ENCODE measurements around the gene GALNT17.

GALNT17 gene

GRCh38 chr7:71509381-71509780, 377.4 kb downstream of the GALNT17 start:
- Histone ChIP-seq H3K4me3 (ENCODE audit: low read length) (no peak overlapping the region), H4K20me1 (ENCODE audit: insufficient read depth, low read length) (no peaks in the 10 kb centered on the region), H3K27ac (ENCODE audit: low read length) (no peak overlapping the region), H3K36me3 (replicated peaks; ENCODE audit: insufficient read depth, low read length) (no peaks in the 10 kb centered on the region), H3K4me1 (ENCODE audit: low read length) (no peaks in the 10 kb centered on the region), H2AFZ (ENCODE audit: low read length) (no peak overlapping the region), H3K27me3 (replicated peaks; ENCODE audit: insufficient read depth, low read length) (no peaks in the 10 kb centered on the region), H3K79me2 (ENCODE audit: low read length) (no peaks in the 10 kb centered on the region), H3K4me2 (ENCODE audit: low read depth, low read length) (no peak overlapping the region), H3K9me2 (replicated peaks; ENCODE audit: insufficient read depth, low read length) (no peaks in the 10 kb centered on the region), H3F3A (ENCODE audit: insufficient read depth, low read length) (no peaks in the 10 kb centered on the region), H3K9me3 (replicated peaks; ENCODE audit: insufficient read depth, low read length) (no peaks in the 10 kb centered on the region), H3K9ac (ENCODE audit: low read length) (no peak overlapping the region)
- TF ChIP-seq CTCF (IDR thresholded peaks at IDR 0.05; ENCODE audit: low read length), result no peak
- TF ChIP-seq EZH2phosphoT487 (IDR thresholded peaks at IDR 0.05; ENCODE audit: low read length), result no peak
- no peak for TF ChIP-seq EZH2 (optimal IDR thresholded peaks at IDR 0.05; ENCODE audit: low read depth, low read length)
- no peak for DNase-seq

GRCh38 chr7:71511361-71511807, 379.4 kb downstream of the GALNT17 start:
- H4K20me1 ChIP-seq (ENCODE audit: insufficient read depth, low read length), result no peaks in the 10 kb centered on the region
- no peak overlapping the region for H3K4me2 ChIP-seq (ENCODE audit: low read depth, low read length)
- H3K4me1 ChIP-seq (ENCODE audit: low read length), result no peaks in the 10 kb centered on the region
- no peaks in the 10 kb centered on the region for H3K27me3 ChIP-seq (replicated peaks; ENCODE audit: insufficient read depth, low read length)
- H3K27ac ChIP-seq (ENCODE audit: low read length), result no peak overlapping the region
- no peaks in the 10 kb centered on the region for H3K9me3 ChIP-seq (replicated peaks; ENCODE audit: insufficient read depth, low read length)
- no peak overlapping the region for H3K9ac ChIP-seq (ENCODE audit: low read length)
- no peaks in the 10 kb centered on the region for H3F3A ChIP-seq (ENCODE audit: insufficient read depth, low read length)
- no peaks in the 10 kb centered on the region for H3K79me2 ChIP-seq (ENCODE audit: low read length)
- H3K4me3 ChIP-seq (ENCODE audit: low read length), result no peak overlapping the region
- no peak for DNase-seq
- no peaks in the 10 kb centered on the region for H3K9me2 ChIP-seq (replicated peaks; ENCODE audit: insufficient read depth, low read length)
- H2AFZ ChIP-seq (ENCODE audit: low read length), result no peak overlapping the region
- H3K36me3 ChIP-seq (replicated peaks; ENCODE audit: insufficient read depth, low read length), result no peaks in the 10 kb centered on the region
- TF ChIP-seq EZH2phosphoT487 (IDR thresholded peaks at IDR 0.05; ENCODE audit: low read length) (no peak), CTCF (IDR thresholded peaks at IDR 0.05; ENCODE audit: low read length) (0 out of 2 replicates have a peak, but pooled peaks have one; percentile 6)

- TF ChIP-seq EZH2 (optimal IDR thresholded peaks at IDR 0.05; ENCODE audit: low read depth, low read length) (no peak), EZH2phosphoT487 (IDR thresholded peaks at IDR 0.05; ENCODE audit: low read length) (no peak), CTCF (IDR thresholded peaks at IDR 0.05; ENCODE audit: low read length) (no peak)
- H3K79me2 ChIP-seq (ENCODE audit: low read length), result no peaks in the 10 kb centered on the region
- H3K4me1 ChIP-seq (ENCODE audit: low read length), result no peaks in the 10 kb centered on the region
- no peaks in the 10 kb centered on the region for H3K27me3 ChIP-seq (replicated peaks; ENCODE audit: insufficient read depth, low read length)
- H3K4me3 ChIP-seq (ENCODE audit: low read length), result no peak overlapping the region
- no peaks in the 10 kb centered on the region for H3F3A ChIP-seq (ENCODE audit: insufficient read depth, low read length)
- no peaks in the 10 kb centered on the region for H4K20me1 ChIP-seq (ENCODE audit: insufficient read depth, low read length)
- no peak overlapping the region for H3K4me2 ChIP-seq (ENCODE audit: low read depth, low read length)
- no peaks in the 10 kb centered on the region for H3K9me2 ChIP-seq (replicated peaks; ENCODE audit: insufficient read depth, low read length)
- H2AFZ ChIP-seq (ENCODE audit: low read length), result no peak overlapping the region
- H3K36me3 ChIP-seq (replicated peaks; ENCODE audit: insufficient read depth, low read length), result no peaks in the 10 kb centered on the region
- no peaks in the 10 kb centered on the region for H3K9me3 ChIP-seq (replicated peaks; ENCODE audit: insufficient read depth, low read length)
- H3K9ac ChIP-seq (ENCODE audit: low read length), result no peak overlapping the region
- no peak overlapping the region for H3K27ac ChIP-seq (ENCODE audit: low read length)
- no peak for DNase-seq
Observed at GRCh38 chr7:71517940-71518699, 386.2 kb downstream of the GALNT17 start.
